ENCODE measurements around the gene ARID1B. TPM values are rescaled to one million over a fixed set of nuclear protein-coding genes. Genes with fewer than 3 reads are reported as not detected.

Gene ARID1B
- total RNA-seq, 1 experiment from 2014 or later = 91.7 TPM

- Histone ChIP-seq H3K4me1 (ENCODE audit: control insufficient read depth, insufficient read depth, low read length) (0 out of 2 replicates have a peak, but pooled peaks cover 5% of the 10 kb centered on the region), H3K27me3 (ENCODE audit: control insufficient read depth, insufficient read depth, low read length) (no peaks in the 10 kb centered on the region), H3K9me3 (ENCODE audit: control insufficient read depth, insufficient read depth, low read depth, low read length) (no peaks in the 10 kb centered on the region), H3K27ac (ENCODE audit: low read length) (no peak overlapping the region), H3K4me3 (ENCODE audit: low read depth in 2 of 2, low read length in 2 of 2) (no peak overlapping the region), H3K36me3 (ENCODE audit: control insufficient read depth, insufficient read depth, low read length) (no peaks in the 10 kb centered on the region)
- ChIA-PET POLR2A (no interaction called here), CTCF (no interaction called here)
- TF ChIP-seq, protein P1, sequence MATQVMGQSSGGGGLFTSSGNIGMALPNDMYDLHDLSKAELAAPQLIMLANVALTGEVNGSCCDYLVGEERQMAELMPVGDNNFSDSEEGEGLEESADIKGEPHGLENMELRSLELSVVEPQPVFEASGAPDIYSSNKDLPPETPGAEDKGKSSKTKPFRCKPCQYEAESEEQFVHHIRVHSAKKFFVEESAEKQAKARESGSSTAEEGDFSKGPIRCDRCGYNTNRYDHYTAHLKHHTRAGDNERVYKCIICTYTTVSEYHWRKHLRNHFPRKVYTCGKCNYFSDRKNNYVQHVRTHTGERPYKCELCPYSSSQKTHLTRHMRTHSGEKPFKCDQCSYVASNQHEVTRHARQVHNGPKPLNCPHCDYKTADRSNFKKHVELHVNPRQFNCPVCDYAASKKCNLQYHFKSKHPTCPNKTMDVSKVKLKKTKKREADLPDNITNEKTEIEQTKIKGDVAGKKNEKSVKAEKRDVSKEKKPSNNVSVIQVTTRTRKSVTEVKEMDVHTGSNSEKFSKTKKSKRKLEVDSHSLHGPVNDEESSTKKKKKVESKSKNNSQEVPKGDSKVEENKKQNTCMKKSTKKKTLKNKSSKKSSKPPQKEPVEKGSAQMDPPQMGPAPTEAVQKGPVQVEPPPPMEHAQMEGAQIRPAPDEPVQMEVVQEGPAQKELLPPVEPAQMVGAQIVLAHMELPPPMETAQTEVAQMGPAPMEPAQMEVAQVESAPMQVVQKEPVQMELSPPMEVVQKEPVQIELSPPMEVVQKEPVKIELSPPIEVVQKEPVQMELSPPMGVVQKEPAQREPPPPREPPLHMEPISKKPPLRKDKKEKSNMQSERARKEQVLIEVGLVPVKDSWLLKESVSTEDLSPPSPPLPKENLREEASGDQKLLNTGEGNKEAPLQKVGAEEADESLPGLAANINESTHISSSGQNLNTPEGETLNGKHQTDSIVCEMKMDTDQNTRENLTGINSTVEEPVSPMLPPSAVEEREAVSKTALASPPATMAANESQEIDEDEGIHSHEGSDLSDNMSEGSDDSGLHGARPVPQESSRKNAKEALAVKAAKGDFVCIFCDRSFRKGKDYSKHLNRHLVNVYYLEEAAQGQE (IDR thresholded peaks at IDR 0.05; ENCODE audit: insufficient read depth in 1 of 2, low read depth in 2 of 2, low read length in 1 of 2) = no peak
- TF ChIP-seq CTCF (IDR thresholded peaks at IDR 0.05) (no peak), POLR2AphosphoS5 (IDR thresholded peaks at IDR 0.05; ENCODE audit: low read depth, low read length) (no peak), TCF7L2 (IDR thresholded peaks at IDR 0.05; ENCODE audit: low read depth, low read length) (no peak), SIN3A (IDR thresholded peaks at IDR 0.05; ENCODE audit: borderline replicate concordance, insufficient read depth, low read depth, low read length) (no peak)
- DNase-seq (ENCODE audit: low read depth, low spot score) (no peak), ATAC-seq (no peak)
- in situ Hi-C loops (cut with HindIII; ENCODE audit: low pct_unique_long_range_greater_than_20kb, low sequenced_read_pairs) (no loop called here), intact Hi-C loops (cut with micrococcal nuclease; ENCODE audit: unreplicated experiment) (no loop called here)
- no TSS peak for BruUV-seq (replicated peaks)
Measured at GRCh38 chr6:157092736-157093135, 315.6 kb downstream of the ARID1B start.

DNA sequence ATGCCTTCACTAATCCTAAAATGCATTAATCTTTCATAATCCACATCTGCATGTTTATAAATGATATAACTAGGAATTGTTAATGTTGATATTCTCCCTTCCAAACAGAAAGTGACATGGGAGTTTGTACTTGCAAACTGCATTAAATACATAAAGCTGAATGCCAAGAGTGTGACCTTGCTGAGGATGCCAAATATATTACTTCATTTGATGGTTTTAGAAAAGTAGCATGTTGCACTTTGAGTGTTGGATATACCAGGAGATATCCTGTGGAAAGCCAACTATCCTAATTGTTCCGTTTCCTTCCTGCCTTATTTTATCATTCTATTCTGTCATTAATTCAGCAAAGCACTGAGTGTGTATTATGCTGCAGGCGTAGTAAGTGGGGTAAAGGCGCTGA is 316.4 kb downstream of the ARID1B start:
- no peak for ATAC-seq
- TF ChIP-seq POLR2AphosphoS5 (IDR thresholded peaks at IDR 0.05; ENCODE audit: low read depth, low read length) (no peak), CTCF (IDR thresholded peaks at IDR 0.05) (no peak), TCF7L2 (IDR thresholded peaks at IDR 0.05; ENCODE audit: low read depth, low read length) (no peak), SIN3A (IDR thresholded peaks at IDR 0.05; ENCODE audit: borderline replicate concordance, insufficient read depth, low read depth, low read length) (no peak)
- TF ChIP-seq, protein P1 (IDR thresholded peaks at IDR 0.05; ENCODE audit: insufficient read depth in 1 of 2, low read depth in 2 of 2, low read length in 1 of 2) = no peak
- in situ Hi-C loops (cut with HindIII; ENCODE audit: low pct_unique_long_range_greater_than_20kb, low sequenced_read_pairs) = no loop called here
- H3K9me3 ChIP-seq (ENCODE audit: control insufficient read depth, insufficient read depth, low read depth, low read length) = no peaks in the 10 kb centered on the region
- ChIA-PET POLR2A (no interaction called here), CTCF (no interaction called here)
- BruUV-seq (replicated peaks) = no TSS peak
- H3K36me3 ChIP-seq (ENCODE audit: control insufficient read depth, insufficient read depth, low read length) = no peaks in the 10 kb centered on the region
- H3K27me3 ChIP-seq (ENCODE audit: control insufficient read depth, insufficient read depth, low read length) = no peaks in the 10 kb centered on the region
- no peak overlapping the region for H3K27ac ChIP-seq (ENCODE audit: low read length)
- 0 out of 2 replicates have a peak, but pooled peaks cover 5% of the 10 kb centered on the region for H3K4me1 ChIP-seq (ENCODE audit: control insufficient read depth, insufficient read depth, low read length)
- no peak overlapping the region for H3K4me3 ChIP-seq (ENCODE audit: low read depth in 2 of 2, low read length in 2 of 2)
- no peak for DNase-seq (ENCODE audit: low read depth, low spot score)
- intact Hi-C loops (cut with micrococcal nuclease; ENCODE audit: unreplicated experiment) = no loop called here
